GM04504 (cell line): Measurements from ENCODE around the gene UNC119.

ENCODE experiments used
- DNase-seq: peaks from one replicate; pipeline ENCODE4 v3.0.0-alpha.2; 2012; ENCODE audit warnings: low read depth

The UNC119 gene

GRCh38 chr17:28544402-28545140, 7.9 kb downstream of the UNC119 start:
- DNase-seq = no peak

DNA sequence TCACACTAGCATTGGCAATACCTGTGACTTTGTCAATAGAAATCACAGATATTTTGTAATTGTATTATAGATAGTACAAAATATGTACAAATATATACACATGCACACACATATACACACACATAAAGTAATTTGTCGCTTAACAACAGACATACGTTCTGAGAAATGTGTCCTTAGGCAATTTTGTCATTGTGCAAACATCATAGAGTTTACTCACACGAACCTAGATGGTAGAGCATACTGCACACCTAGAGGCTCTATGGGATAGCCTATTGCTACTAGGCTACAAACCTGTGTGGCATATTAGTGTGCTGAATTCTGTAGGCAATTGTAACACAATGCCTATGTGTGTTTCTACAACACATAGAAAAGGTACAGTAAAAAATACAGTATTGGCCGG, 11.0 kb downstream of the UNC119 start:
- DNase-seq = no peak

DNA sequence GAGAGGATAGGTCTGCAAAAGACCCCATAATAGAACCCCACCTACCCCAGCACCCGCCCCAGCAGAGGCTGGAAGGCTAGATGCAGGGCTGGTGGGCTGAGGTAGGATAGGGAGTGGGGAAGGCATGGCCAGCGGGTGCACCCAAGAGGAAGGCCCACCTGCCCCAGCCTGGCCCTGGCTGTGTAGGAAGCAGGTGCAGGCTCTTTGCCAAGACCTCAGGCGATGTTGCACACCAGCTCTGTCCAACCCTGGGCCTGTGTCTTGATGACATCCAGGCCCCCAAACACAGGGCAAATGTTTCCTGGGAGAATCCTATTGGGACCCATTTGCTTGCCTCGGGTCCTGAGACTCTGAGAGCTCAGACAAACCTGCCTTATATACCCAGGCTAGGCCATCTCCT, 12.2 kb downstream of the UNC119 start:
- DNase-seq = no peak

- DNase-seq = no peak
Observed at GRCh38 chr17:28538296-28538895, 14.0 kb downstream of the UNC119 start.

GRCh38 chr17:28537219-28537610, 15.2 kb downstream of the UNC119 start:
- no peak for DNase-seq

DNA sequence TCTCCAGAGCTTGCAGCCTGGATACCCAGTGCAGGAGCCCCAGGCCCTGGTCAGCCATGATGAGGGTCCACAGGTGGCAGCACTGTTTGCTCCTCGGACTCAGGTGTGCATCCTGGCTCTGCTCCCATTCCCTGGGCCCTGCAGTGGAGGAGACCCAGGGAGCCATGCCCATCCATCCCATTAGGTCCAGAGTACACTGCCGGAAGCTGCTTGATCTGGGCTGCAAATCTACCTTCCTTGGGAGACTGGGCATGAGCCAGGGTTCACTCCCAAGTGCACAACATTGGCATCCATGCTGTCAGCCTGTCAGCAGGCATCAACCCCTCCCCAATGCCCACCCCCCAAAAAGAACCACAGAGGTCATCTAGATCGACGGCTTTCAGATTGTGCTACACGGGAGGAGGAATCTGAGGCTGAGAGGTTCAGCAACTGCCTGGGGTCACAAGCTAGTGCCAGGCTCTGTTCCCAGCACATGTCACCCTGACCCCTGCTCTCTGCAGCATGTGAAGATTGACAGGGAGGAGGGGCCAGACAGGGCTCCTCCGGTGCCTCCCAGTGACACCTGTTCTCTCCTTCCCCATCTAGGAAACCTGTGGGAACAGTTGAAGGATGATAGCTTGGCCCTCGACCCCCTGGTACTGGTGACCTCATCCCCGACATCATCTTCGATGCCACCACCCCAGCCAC, 15.7 kb downstream of the UNC119 start:
- no peak for DNase-seq

DNA sequence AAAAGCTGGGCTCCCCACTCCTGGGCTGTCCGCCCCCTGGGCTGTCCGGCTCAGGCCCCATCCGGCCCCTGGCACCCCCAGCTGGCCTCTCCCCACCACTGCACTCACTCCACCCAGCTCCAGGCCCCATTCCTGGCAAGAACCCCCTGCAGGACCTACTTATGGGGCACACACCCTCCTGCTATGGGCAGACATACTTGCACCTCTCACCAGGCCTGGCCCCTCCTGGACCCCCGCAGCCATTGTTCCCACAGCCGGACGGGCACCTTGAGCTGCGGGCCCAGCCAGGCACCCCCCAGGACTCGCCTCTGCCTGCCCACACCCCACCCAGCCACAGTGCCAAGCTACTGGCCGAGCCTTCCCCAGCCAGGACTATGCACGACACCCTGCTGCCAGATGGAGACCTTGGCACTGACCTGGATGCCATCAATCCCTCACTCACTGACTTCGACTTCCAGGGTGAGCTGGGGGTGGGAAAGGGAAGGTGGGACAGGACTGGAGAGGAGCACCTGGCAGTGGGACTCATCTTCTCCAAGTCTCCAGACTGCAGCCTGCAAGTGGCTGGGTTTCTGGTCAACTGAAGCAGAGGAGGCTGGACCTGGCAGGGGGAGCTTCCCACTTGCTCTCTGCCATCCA, 17.6 kb downstream of the UNC119 start:
- DNase-seq = no peak

- DNase-seq = no peak
Observed at GRCh38 chr17:28533091-28533807, 19.2 kb downstream of the UNC119 start.

- DNase-seq = no peak
Observed at GRCh38 chr17:28532050-28532960, 20.1 kb downstream of the UNC119 start.

DNA sequence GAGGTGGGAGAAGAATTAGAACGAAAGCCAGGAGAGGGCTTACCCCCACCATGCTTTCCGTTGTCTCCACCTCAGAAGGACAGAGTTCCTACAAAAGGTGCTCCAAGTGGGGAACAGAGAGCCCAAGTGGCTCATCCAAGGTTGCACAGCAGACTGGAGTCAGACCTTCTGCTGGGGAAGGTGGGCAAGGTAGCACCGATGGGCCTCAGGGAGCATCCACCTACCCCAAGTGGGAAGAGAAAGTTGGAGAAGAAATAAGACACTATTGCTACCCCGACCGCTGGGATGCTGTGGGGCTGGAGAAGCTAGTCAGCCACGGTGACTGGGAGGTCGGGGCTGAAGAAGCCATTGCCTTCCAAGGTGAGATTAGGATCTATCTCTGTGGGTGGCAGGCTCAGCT, 21.5 kb downstream of the UNC119 start:
- no peak for DNase-seq

- no peak for DNase-seq
Observed at GRCh38 chr17:28530250-28530649, 22.2 kb downstream of the UNC119 start.

GRCh38 chr17:28529013-28529400, 23.4 kb downstream of the UNC119 start:
- DNase-seq = no peak

DNA sequence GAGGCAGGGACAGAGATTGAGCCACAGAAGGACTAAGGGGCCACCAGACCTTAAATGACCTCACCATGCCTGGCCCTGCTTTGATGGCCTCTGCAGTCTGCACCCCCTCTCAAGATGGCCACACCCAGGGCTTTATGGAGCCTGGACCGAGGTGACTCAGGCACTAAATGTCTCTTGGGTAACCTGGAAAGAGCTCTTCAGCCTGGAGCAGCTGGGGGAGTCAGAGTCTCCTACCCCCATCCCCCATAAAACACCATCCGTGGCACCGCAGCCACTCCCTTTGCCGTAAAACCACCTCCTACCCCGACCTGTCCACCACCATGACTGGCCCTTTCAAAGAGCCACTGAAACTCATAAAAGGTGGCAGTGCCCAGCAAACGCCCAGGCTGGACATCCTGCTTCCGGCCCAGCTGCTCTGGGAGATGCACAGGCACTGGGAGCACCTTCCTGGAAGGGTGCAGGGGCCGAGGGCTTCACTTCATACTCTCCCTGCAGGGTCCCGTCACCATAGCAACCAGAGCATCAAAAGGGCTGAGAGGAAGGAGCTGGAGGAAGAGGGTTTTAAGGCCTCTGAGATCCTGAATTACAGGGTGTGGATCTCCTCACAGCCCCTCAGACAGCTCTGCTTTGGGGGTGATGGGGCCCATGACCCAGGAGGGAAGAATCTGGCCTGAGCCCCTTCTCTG, 24.0 kb downstream of the UNC119 start:
- peak; percentile 23 for DNase-seq

DNA sequence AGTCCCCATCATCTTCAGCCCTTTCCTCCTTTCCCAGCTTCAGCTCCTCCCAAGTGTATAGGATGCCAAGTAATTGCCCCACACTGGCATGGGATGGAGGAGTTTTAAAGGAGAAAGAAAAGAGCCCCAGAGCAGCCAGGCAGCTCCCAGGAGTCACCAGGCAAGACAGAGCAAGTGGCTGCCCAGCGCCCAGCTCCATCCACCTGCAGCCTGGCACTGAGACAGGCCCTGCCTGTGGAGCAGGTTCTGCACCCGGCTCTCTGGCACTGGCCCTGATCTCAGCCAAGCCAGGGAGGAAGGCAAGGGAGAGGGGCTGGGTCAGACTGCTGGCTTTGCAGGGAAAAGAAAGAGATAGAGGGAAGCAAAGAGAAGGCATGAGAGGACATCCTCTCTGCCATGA, 24.6 kb downstream of the UNC119 start:
- no peak for DNase-seq

DNA sequence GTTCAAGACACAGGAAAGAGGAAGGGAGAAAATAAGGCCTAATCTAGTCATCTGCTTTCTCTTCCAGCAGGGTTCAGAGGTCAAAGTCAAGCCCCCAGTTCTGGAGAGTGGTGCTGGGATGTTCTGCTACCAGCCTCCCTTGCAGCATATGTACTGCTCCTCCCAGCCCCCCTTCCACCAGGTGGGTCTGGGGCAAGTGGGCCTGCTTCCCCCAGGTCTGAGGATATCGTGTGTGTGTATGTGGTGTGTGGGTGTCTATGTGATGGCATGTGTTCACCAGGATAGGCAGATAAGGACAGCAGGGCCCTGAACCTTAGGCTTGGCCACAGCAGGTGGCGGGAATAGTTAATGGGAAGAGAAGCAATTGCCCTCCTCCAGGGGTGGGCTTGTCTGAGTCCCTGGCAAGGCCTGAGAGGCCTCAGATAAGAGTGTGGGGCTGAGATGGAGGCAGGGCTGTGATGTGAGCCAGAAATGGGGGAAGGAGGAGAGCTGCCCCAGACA, 25.2 kb downstream of the UNC119 start:
- no peak for DNase-seq

GRCh38 chr17:28526381-28526780, 26.0 kb downstream of the UNC119 start:
- no peak for DNase-seq

- peak; percentile 38 for DNase-seq
Observed at GRCh38 chr17:28524476-28525424, 27.7 kb downstream of the UNC119 start.

GRCh38 chr17:28523876-28524275, 28.5 kb downstream of the UNC119 start:
- no peak for DNase-seq

DNA sequence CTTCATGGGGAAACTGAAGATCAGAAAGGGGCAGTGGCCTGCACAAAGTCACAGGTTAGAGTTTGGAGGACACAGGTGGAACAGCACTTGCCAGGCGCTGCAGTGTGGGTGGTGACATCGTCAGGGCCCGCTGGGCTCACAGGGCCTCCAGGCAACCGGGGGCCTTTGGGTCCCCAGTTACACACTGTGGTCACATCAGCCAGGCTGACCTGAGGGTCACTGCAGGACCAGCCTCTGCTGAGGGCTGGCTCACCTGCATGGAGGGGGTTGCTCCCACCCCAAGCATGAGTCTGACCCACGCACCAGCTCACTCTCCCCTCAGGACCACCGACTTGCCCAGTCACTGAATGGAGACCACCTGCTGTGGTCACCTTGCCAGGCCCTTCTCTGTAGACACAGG, 29.2 kb downstream of the UNC119 start:
- DNase-seq = no peak
